CD14-positive monocyte (primary cell): ENCODE data around the gene SPTB. TPM values are rescaled to one million over a fixed set of nuclear protein-coding genes. Genes with fewer than 3 reads are reported as not detected.

Experiments used
- DNase-seq, 3 donors: peaks; one replicate each; pipeline ENCODE4 v3.0.0-alpha.2; 2011 to 2022
- H2AFZ ChIP-seq: 2 replicates; pipeline ENCODE4 v1.6.0; 2012; ENCODE audit warnings: mild to moderate bottlenecking, low read depth, low read length, inconsistent platforms; ENCODE audit not compliant: insufficient read depth, poor library complexity, severe bottlenecking
- H3K27ac ChIP-seq, 2 donors: 1 replicate in 1 of 2; 2 replicates in 1 of 2; pipeline ENCODE4 v1.5.1; 2012 to 2013; ENCODE audit warnings: low read length in 2 of 2, control low read depth in 1 of 2, inconsistent platforms in 1 of 2, low read depth in 1 of 2, mild to moderate bottlenecking in 1 of 2
- H3K27me3 ChIP-seq, 2 donors: one replicate each; pipeline versions ENCODE4 v1.6.0 to v1.6.1; 2011 to 2013; ENCODE audit warnings: low read length in 2 of 2; ENCODE audit not compliant: control insufficient read depth in 2 of 2, insufficient read depth in 2 of 2
- H3K36me3 ChIP-seq, 2 donors: replicated peaks in 1 of 2; 1 replicate in 1 of 2; 2 replicates in 1 of 2; pipeline versions ENCODE4 v1.5.1 to v1.6.1; 2012 to 2013; ENCODE audit warnings: low read length in 2 of 2, control low read depth in 1 of 2, inconsistent platforms in 1 of 2, mild to moderate bottlenecking in 1 of 2; ENCODE audit not compliant: insufficient read depth in 2 of 2, control insufficient read depth in 1 of 2
- H3K4me1 ChIP-seq, 2 donors: 1 replicate in 1 of 2; 2 replicates in 1 of 2; pipeline versions ENCODE4 v1.5.1 to v1.6.1; 2012 to 2013; ENCODE audit warnings: low read length in 2 of 2, control low read depth in 1 of 2, inconsistent platforms in 1 of 2, mild to moderate bottlenecking in 1 of 2, moderate library complexity in 1 of 2; ENCODE audit not compliant: insufficient read depth in 2 of 2, control insufficient read depth in 1 of 2
- H3K4me2 ChIP-seq: replicated peaks from 2 replicates; pipeline ENCODE3; 2012; ENCODE audit warnings: low read length, moderate library complexity, mild to moderate bottlenecking; ENCODE audit not compliant: poor library complexity, severe bottlenecking; ENCODE audit errors: extremely low read depth
- H3K4me3 ChIP-seq, 3 experiments: fragments of 200-600 bp in 1 of 3; sonication (generic) in 1 of 3; replicated peaks in 1 of 3; 1 replicate in 2 of 3; 2 replicates in 1 of 3; pipeline ENCODE4 v1.5.1; 2011 to 2013; ENCODE audit warnings: low read length in 3 of 3, mild to moderate bottlenecking in 3 of 3, control low read depth in 2 of 3, low read depth in 2 of 3, inconsistent platforms in 1 of 3, moderate library complexity in 1 of 3
- H3K79me2 ChIP-seq: 2 replicates; pipeline ENCODE4 v1.6.0; 2012; ENCODE audit warnings: mild to moderate bottlenecking, control low read depth, inconsistent platforms, low read length, moderate library complexity; ENCODE audit not compliant: insufficient read depth
- H3K9ac ChIP-seq: 2 replicates; pipeline ENCODE4 v1.6.0; 2017; ENCODE audit warnings: low read length, mild to moderate bottlenecking; ENCODE audit not compliant: insufficient read depth, poor library complexity, severe bottlenecking
- H3K9me3 ChIP-seq, 2 donors: replicated peaks in 1 of 2; 1 replicate in 1 of 2; 2 replicates in 1 of 2; pipeline versions ENCODE4 v1.5.1 to v1.6.1; 2012 to 2013; ENCODE audit warnings: low read length in 2 of 2, control low read depth in 1 of 2; ENCODE audit not compliant: control insufficient read depth in 1 of 2, insufficient read depth in 1 of 2
- H4K20me1 ChIP-seq: 2 replicates; pipeline ENCODE4 v1.6.0; 2012; ENCODE audit warnings: mild to moderate bottlenecking, low read length, control low read depth, moderate library complexity; ENCODE audit not compliant: insufficient read depth
- H3K27ac Mint-ChIP-seq, 7 donors: one replicate each; pipeline ENCODE4 v1.8.0; 2020; ENCODE audit warnings: mild to moderate bottlenecking in 7 of 7, mixed read lengths in 7 of 7, moderate library complexity in 6 of 7, inconsistent platforms in 2 of 7
- H3K27me3 Mint-ChIP-seq, 3 donors: one replicate each; pipeline ENCODE4 v1.8.0; 2021 to 2022; ENCODE audit warnings: low read depth in 3 of 3, mild to moderate bottlenecking in 3 of 3, mixed read lengths in 3 of 3, moderate library complexity in 3 of 3, inconsistent platforms in 1 of 3
- H3K36me3 Mint-ChIP-seq, 2 donors: one replicate each; pipeline ENCODE4 v1.8.0; 2020; ENCODE audit warnings: mixed read lengths in 2 of 2, inconsistent platforms in 1 of 2, mild to moderate bottlenecking in 1 of 2
- H3K4me1 Mint-ChIP-seq: one replicate; pipeline ENCODE4 v1.8.0; 2020; ENCODE audit warnings: mild to moderate bottlenecking, mixed read lengths
- H3K4me3 Mint-ChIP-seq, 2 donors: one replicate each; pipeline ENCODE4 v1.8.0; 2020; ENCODE audit warnings: mild to moderate bottlenecking in 2 of 2, mixed read lengths in 2 of 2, moderate library complexity in 1 of 2
- H3K9me3 Mint-ChIP-seq, 7 donors: one replicate each; pipeline ENCODE4 v1.8.0; 2020 to 2022; ENCODE audit warnings: mixed read lengths in 7 of 7, mild to moderate bottlenecking in 6 of 7, moderate library complexity in 6 of 7, inconsistent platforms in 2 of 7
- WGBS: methylation state at CpG from one replicate; pipeline ENCODE4 v1.1.5; 2013; ENCODE audit warnings: missing lambda C conversion rate; ENCODE audit not compliant: insufficient coverage; 5-methylcytosine and 5-hydroxymethylcytosine counted together
- intact Hi-C, 2 donors: fragments of 100-400 bp; cut with micrococcal nuclease; formaldehyde crosslinking; loops; one replicate each; pipeline versions ENCODE4 v1.15.0 to v1.15.1; 2023
- polyA plus RNA-seq, 3 donors: library from polyadenylated mRNA; depleted of rRNA in 1 of 3; unstranded in 2 of 3; stranded (reverse) in 1 of 3; fragments of 300-500 nt in 2 of 3; fragments of >200 nt in 1 of 3; fragmentation: Illumina TruSeq in 2 of 3; gene quantifications; 1 replicate in 2 of 3; 2 replicates in 1 of 3; pipeline ENCODE4 v1.2.3, GENCODE V29; 2012 to 2021
- TF ChIP-seq, protein P1 (sequence below): fragments of 200-600 bp; IDR thresholded peaks from one replicate; pipeline ENCODE4 v1.8.0; 2022; ENCODE audit warnings: antibody characterized with exemption, mild to moderate bottlenecking

SPTB gene
- polyA plus RNA-seq, 3 donors: not detected

GRCh38 chr14:64786296-64787149, 93.2 kb downstream of the SPTB start:
- Histone ChIP-seq H3K4me1 (no peaks in the 10 kb centered on the region), H3K4me2 (no peak overlapping the region), H3K9me3 (no peaks in the 10 kb centered on the region), H4K20me1 (no peaks in the 10 kb centered on the region), H3K36me3 (no peaks in the 10 kb centered on the region), H3K9ac (no peak overlapping the region), H2AFZ (no peak overlapping the region), H3K27me3 (no peaks in the 10 kb centered on the region), H3K79me2 (no peaks in the 10 kb centered on the region), H3K4me3 (no peak overlapping the region), H3K27ac (no peak overlapping the region)
- TF ChIP-seq, protein P1, sequence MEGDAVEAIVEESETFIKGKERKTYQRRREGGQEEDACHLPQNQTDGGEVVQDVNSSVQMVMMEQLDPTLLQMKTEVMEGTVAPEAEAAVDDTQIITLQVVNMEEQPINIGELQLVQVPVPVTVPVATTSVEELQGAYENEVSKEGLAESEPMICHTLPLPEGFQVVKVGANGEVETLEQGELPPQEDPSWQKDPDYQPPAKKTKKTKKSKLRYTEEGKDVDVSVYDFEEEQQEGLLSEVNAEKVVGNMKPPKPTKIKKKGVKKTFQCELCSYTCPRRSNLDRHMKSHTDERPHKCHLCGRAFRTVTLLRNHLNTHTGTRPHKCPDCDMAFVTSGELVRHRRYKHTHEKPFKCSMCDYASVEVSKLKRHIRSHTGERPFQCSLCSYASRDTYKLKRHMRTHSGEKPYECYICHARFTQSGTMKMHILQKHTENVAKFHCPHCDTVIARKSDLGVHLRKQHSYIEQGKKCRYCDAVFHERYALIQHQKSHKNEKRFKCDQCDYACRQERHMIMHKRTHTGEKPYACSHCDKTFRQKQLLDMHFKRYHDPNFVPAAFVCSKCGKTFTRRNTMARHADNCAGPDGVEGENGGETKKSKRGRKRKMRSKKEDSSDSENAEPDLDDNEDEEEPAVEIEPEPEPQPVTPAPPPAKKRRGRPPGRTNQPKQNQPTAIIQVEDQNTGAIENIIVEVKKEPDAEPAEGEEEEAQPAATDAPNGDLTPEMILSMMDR: no peak
- Mint-ChIP-seq H3K9me3 (no peaks in the 10 kb centered on the region), H3K27ac (no peak overlapping the region), H3K4me1 (no peaks in the 10 kb centered on the region), H3K36me3 (no peaks in the 10 kb centered on the region), H3K4me3 (no peak overlapping the region), H3K27me3 (peaks cover 3 to 10% (median 8%) of the 10 kb centered on the region in 3 donors)
- intact Hi-C loops: no loop called here
- 94% methylated on average over 24 of the region's 24 CpGs for WGBS
- no peak for DNase-seq

DNA sequence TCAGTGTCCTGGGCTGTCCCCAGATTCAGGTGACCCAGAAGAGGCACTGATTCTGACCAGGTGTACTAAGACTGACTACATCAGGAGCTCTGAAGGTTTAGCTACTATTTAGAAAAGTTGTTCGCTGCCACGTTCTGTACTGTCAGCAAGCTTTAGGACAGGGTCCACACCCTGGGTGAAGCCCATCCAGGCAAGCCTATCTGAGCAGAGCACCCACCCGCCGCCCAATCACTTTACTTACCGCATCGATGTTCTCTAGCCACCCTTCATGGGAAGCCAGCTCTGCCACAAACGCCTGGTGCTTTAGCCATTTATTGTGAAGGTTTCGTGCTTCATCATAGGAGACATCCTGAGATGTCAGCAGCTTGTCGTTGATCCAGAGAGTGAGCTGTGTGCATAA, 95.7 kb downstream of the SPTB start:
- WGBS: 100% methylated on average over 9 of the region's 9 CpGs
- TF ChIP-seq, protein P1: no peak
- Histone ChIP-seq H3K79me2 (no peaks in the 10 kb centered on the region), H3K27ac (no peak overlapping the region), H3K36me3 (no peaks in the 10 kb centered on the region), H3K4me1 (no peaks in the 10 kb centered on the region), H3K4me2 (no peak overlapping the region), H3K27me3 (no peaks in the 10 kb centered on the region), H3K9ac (no peak overlapping the region), H4K20me1 (no peaks in the 10 kb centered on the region), H2AFZ (no peak overlapping the region), H3K4me3 (no peak overlapping the region), H3K9me3 (no peaks in the 10 kb centered on the region)
- no peak overlapping the region for H3K4me3 Mint-ChIP-seq
- H3K27ac Mint-ChIP-seq: no peak overlapping the region
- no peaks in the 10 kb centered on the region for H3K4me1 Mint-ChIP-seq
- H3K9me3 Mint-ChIP-seq: no peaks in the 10 kb centered on the region
- no peaks in the 10 kb centered on the region for H3K36me3 Mint-ChIP-seq
- intact Hi-C loops: no loop called here
- H3K27me3 Mint-ChIP-seq: peaks cover 3 to 8% (median 5%) of the 10 kb centered on the region in 3 donors
- DNase-seq: no peak
